ENCODE measurements around the gene MRPS11. TPM values are rescaled to one million over a fixed set of nuclear protein-coding genes. Genes with fewer than 3 reads are reported as not detected.

The MRPS11 gene
- total and polyA plus RNA-seq, 10 of the 15 experiments (the other 5 are each of a cell fraction or from before 2014, with no cell fraction given): 37.1 to 148 (median 68.7) TPM

DNA sequence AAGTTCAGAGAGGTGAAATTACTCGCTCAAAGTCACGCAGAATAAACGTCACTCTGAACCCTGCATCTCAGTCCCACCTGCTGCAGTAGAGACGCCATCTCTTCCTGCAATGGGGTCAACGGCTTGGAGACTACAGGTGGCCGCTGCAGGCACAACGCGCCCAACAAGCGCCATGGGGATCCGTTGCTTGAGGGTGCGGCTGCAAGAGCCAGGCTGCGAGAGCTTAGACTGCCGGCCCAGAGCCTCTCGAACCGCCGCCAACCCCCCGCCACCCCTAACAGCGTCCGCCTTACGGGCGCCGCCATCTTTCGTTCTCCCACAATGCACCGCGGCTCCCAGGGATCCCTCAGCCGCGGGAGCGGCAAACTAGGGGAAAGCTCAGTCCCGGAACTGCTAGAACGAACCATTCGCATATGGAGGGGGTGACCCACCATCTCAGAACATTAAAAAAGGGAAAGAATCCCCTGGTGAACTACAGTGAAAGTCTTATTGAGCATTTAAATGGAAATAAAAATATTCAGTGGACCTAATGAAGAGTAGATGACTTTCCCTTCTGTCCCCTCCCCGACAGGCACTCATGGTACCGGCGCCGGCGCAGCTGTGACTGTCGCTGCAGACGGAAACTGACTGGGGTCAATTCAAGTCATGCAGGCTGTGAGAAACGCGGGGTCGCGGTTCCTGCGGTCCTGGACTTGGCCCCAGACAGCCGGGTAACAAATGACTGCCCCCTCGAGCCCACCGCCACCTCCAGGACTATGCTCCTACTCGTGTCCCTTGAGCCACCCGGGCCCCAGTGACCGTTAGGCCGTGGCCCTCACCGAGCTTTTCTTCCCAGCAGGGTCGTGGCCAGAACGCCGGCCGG is at the start of gene MRPS11, which contains the start of gene MRPL46 (continued):
- TF ChIP-seq CEBPZ (IDR thresholded peaks at IDR 0.05; ENCODE audit: low read depth, low read length): no peak
- TF ChIP-seq, protein P1, sequence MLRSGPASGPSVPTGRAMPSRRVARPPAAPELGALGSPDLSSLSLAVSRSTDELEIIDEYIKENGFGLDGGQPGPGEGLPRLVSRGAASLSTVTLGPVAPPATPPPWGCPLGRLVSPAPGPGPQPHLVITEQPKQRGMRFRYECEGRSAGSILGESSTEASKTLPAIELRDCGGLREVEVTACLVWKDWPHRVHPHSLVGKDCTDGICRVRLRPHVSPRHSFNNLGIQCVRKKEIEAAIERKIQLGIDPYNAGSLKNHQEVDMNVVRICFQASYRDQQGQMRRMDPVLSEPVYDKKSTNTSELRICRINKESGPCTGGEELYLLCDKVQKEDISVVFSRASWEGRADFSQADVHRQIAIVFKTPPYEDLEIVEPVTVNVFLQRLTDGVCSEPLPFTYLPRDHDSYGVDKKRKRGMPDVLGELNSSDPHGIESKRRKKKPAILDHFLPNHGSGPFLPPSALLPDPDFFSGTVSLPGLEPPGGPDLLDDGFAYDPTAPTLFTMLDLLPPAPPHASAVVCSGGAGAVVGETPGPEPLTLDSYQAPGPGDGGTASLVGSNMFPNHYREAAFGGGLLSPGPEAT (IDR thresholded peaks at IDR 0.05; ENCODE audit: low read depth): peak; percentile 98
- TF ChIP-seq EGR1 (IDR thresholded peaks at IDR 0.05; ENCODE audit: borderline replicate concordance in 1 of 2, low read depth in 2 of 2, low read length in 2 of 2): 0 out of 3 replicates have a peak, but pooled peaks of 1 of the 2 experiments have one; percentile 18
- TF ChIP-seq, protein P2, sequence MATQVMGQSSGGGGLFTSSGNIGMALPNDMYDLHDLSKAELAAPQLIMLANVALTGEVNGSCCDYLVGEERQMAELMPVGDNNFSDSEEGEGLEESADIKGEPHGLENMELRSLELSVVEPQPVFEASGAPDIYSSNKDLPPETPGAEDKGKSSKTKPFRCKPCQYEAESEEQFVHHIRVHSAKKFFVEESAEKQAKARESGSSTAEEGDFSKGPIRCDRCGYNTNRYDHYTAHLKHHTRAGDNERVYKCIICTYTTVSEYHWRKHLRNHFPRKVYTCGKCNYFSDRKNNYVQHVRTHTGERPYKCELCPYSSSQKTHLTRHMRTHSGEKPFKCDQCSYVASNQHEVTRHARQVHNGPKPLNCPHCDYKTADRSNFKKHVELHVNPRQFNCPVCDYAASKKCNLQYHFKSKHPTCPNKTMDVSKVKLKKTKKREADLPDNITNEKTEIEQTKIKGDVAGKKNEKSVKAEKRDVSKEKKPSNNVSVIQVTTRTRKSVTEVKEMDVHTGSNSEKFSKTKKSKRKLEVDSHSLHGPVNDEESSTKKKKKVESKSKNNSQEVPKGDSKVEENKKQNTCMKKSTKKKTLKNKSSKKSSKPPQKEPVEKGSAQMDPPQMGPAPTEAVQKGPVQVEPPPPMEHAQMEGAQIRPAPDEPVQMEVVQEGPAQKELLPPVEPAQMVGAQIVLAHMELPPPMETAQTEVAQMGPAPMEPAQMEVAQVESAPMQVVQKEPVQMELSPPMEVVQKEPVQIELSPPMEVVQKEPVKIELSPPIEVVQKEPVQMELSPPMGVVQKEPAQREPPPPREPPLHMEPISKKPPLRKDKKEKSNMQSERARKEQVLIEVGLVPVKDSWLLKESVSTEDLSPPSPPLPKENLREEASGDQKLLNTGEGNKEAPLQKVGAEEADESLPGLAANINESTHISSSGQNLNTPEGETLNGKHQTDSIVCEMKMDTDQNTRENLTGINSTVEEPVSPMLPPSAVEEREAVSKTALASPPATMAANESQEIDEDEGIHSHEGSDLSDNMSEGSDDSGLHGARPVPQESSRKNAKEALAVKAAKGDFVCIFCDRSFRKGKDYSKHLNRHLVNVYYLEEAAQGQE (IDR thresholded peaks at IDR 0.05; ENCODE audit: low read depth, low read length): no peak
- TF ChIP-seq IRF5 (IDR thresholded peaks at IDR 0.05; ENCODE audit: borderline replicate concordance): no peak
- TF ChIP-seq KDM1A (IDR thresholded peaks at IDR 0.05; ENCODE audit: borderline replicate concordance): no peak
- no peak for TF ChIP-seq TBL1XR1 (IDR thresholded peaks at IDR 0.05; ENCODE audit: low read depth, low read length)
- no peak for TF ChIP-seq HDAC6 (IDR thresholded peaks at IDR 0.05; ENCODE audit: unreplicated experiment)
- TF ChIP-seq EZH2 (IDR thresholded peaks at IDR 0.05; ENCODE audit: borderline replicate concordance, control insufficient read depth, low read depth, low read length): no peak
- TF ChIP-seq SRF (IDR thresholded peaks at IDR 0.05; ENCODE audit: low read depth in 2 of 2, low read length in 2 of 2): 0 out of 4 replicates have a peak, but pooled peaks of 1 of the 2 experiments have one; percentile 34
- TF ChIP-seq MTA2 (IDR thresholded peaks at IDR 0.05; ENCODE audit: low read depth): peak; percentile 31
- no peak for TF ChIP-seq BRCA1 (IDR thresholded peaks at IDR 0.05; ENCODE audit: low read depth, low read length)
- no peak for TF ChIP-seq HSF1 (IDR thresholded peaks at IDR 0.05; ENCODE audit: low read depth, low read length)
- TF ChIP-seq PAX8 (IDR thresholded peaks at IDR 0.05): no peak
- TF ChIP-seq NFYB (IDR thresholded peaks at IDR 0.05; ENCODE audit: insufficient read depth, low read depth, low read length): no peak
- TF ChIP-seq PML (IDR thresholded peaks at IDR 0.05; ENCODE audit: low read length): peak; percentile 75
- TF ChIP-seq EED (IDR thresholded peaks at IDR 0.05; ENCODE audit: low read depth): no peak; the same call in 1 of the 2 replicates
